Cerebellar nuclear complex (tissue), 1 donor: Measurements from ENCODE around the gene FUT8.
"Not testable (repeated sequence)": the region's sequence is repeated elsewhere in the genome, so short reads cannot be mapped to it uniquely, and the experiment has no call there.

Source experiments
- DNase-seq, 2 experiments: peaks; one replicate each; lab custom pipeline; 2025; lab: John Stamatoyannopoulos, UW

Gene FUT8

DNA sequence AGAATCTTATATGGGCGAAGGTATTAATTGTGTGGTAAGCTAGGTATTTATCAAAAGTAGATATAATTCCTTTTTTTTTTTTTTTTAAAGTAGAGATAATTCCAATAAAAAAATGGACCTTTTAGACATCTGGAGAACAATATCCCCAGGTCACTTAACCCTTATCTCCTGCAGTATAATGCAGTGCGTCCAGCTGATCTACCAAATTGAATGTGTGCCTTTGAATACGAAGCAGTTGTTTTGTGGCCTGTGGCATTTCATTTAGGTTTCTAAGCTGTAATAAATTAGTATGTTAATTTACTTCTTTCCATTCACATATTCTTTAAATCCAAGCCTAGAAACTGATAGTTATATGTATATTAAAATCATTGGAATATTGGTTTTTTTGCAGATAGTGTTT is 3.1 kb downstream of the FUT8 start:
- no peak for DNase-seq

DNA sequence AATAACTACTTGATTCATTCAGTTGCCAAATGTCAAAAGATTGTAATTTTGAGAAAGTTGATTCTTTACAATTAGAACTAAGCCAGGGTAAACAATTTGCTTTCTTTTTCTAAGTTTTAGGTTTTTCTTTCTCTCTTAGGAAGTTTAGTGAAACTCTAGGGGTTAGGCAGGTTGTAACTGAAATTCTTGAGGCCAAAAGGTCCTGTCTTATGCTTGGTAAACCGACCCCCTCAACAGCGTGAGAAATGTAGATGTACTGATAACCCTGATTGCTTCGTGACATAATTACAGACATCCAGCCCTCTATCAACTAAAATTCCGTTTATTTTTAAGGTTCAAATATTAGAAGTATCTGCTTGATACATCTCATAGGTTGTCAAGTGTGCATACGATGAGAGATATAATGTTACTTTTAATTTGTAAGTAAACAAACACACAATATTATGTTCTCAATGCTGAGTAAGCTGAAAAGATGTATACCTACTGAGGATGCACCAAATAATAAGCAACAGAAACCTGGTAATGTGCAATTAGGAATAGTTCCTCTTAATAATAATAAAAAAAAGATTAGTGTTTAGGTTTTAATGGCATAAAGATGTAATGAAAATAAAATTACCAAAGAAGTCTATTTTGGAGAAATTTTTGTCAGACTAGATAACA is 7.2 kb downstream of the FUT8 start:
- no peak for DNase-seq

DNA sequence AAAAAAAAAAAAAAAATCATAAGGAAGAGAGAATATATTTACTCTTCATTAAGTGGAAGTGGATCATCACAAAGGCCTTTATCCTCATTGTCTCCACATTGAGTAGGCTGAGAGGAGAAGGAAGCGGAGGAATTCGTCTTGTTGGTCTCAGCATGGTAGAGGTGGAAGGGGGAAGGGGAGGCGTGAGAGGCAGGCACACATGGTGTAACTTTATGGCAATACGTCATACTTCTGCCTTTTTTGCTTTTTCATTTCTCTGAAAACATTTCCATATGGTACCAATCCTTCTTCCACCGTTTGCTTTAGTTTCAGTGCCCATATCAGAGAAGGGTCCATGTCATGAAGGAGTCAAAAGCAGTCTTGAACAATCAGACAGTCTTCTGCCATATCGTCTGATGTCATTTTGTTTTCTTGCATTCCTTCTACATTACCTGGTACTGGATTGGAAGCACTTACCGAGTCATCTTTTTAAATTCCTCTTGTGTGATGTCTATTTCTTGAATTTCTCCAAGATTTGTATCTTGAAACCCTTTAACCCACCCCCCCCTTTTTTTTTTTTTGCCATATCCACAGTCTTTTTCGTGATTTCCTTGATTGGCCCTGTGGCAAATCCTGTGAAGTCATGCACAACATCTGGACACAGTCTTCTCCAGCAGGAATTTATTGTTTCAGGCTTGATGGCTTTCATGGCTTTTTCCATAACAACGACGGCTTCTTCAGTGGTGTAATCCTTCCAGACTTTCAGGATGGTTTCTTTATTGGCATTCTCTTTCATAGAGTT is 8.9 kb downstream of the FUT8 start:
- DNase-seq = no peak

DNA sequence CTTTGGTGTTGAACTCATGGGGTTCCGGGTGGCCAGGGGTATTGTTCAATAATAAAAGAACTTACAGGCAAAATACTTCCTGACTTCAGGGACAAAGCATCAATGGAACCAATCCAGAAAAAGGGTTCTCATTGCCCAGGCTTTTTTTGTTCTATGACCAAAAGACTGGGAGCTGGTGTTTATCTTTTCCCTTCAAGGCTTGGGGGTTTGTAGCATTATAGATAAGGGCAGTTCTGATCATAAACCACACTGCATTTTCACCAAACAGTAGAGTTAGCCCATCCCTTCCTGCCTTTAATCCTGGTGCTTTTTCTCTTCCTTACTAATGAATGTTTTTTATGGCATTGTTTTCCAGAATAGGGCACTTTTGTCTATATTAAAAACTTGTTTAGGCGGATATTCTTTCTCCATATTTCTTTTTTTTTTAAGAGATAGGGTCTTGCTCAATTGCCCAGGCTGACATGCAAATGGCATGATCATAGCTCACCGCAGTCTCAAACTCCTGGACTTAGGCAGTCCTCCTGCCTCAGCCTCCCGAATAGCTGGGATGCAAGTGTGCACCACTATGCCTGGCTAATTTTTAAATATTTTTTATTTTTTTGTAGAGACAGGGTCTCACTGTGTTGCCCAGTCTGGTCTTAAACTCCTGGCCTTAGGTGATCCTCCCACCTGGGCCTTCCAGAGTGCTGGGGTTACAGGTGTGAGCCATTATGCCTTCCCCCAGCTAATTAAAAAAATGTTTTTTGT is 9.7 kb downstream of the FUT8 start:
- DNase-seq = no peak

DNA sequence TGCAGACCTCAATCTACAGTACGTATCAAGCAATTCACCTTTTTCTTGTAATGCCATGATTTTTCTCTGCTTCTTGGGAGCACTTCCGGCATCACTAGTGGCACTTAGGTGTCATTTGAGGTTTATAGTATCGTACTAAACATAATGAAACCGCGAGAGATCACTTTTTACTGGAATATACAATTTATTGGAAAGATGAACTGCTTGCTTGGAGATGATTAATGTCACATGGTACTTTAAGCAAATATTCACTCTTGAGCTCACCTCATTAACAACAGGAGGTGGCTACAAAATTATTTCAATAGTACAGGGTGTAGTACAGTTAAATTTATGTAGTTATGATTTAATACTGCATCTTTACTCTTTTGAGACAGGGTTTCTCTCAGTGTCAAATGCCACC is 11.5 kb downstream of the FUT8 start:
- no peak for DNase-seq

DNA sequence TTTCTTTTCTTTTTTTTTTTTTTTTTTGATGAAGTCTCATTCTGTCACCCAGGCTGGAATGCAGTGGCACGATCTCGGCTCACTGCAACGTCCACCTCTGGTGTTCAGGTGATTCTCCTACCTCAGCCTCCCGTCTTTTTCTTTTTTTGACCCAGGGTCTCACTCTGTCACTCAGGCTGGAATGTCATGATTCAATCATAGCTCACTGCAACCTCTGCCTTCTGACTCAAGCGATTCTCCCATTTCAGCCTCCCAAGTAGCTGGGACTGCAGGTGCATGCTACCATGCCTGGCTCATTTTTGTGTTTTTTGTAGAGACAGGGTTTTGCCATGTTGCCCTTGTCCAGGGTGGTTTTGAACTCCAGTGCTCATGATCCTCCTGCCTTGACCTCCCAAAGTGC is 12.0 kb downstream of the FUT8 start:
- no peak for DNase-seq

DNA sequence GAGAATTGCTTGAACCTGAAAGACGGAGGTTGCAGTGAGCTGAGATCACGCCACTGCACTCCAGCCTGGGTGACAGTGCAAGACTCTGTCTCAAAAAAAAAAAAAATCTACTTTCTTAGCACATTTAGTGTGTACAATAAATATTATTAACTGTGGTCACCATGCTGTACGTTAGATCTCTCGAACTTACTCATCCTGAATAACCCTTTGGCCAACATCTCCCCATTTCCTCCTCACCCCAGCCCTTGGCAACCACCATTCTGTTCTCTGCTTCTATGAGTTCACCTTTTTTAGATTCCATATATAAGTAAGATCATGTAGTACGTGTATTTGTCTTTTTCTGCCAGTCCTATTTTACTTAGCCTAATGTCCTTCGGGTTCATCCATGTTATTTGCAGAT is 13.4 kb downstream of the FUT8 start:
- no peak for DNase-seq

DNA sequence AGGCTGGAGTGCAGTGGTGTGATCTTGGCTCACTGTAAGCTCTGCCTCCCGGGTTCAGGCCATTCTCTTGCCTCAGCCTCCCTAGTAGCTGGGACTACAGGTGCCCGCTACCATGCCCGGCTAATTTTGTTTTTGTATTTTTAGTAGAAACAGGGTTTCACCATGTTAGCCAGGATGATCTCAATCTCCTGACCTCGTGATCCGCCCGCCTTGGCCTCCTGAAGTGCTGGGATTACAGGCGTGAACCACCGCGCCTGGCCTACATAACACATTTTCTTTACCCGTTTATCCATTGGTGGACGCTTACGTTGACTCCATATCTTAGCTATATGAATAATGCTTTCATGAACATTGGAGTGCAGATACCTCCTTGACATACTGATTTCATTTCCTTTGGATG is 14.4 kb downstream of the FUT8 start:
- not testable (repeated sequence) for DNase-seq

DNA sequence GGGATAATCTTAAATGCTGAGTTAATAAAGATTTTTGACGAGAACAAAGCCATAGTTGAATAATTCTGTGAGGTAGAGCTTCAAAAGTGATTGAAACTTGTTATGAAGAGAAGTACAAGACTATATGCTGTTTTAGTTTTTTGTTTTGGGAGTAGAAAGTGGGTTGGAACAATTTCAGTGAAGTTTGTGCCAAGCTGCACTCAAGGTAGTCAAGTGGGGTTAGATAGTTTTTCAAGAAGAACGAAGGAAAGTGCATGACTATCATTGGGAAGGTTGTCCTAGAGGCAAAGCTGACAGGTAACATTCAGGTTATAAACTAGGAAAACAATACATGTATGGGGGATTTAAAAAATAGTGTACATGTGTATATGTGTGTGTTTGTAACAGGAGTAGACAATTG is 16.2 kb downstream of the FUT8 start:
- no peak for DNase-seq

DNA sequence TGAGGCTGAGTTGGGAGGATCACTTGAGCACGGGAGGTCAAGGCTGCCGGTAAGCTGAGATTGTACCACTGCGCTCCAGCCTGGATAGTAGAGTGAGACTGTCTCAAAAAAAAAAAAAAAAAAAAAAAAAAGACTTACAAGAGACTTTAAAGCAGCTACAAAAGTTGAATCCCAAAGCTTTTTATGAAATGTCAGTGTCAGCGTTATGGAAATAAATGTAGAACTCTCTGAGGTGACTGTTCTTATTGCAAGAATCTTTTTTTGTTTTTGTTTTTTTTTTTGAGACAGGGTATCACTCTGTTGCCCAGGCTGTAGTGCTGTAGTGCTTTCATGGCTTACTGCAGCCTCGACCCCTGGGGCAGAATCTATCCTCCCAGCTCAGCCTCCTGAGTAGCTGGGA is 17.2 kb downstream of the FUT8 start:
- no peak for DNase-seq

DNA sequence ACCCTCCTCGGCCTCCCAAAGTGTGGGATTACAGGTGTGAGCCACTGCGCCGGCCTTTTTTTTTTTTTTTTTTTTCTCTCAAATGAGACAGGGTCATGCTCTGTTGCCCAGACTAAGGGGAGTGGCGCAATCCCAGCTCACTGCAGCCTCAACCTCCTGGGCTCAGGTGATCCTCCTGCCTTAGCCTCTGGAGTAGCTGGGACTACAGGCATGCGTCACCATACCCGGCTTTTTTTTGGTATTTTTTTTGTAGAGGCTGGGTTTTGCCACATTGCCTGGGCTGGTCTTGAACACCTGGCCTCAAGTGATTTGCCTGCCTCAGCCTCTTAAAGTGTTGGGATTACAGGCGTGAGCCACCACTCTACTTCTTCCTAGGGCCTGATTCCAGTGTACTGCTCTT is 18.7 kb downstream of the FUT8 start:
- DNase-seq = no peak

DNA sequence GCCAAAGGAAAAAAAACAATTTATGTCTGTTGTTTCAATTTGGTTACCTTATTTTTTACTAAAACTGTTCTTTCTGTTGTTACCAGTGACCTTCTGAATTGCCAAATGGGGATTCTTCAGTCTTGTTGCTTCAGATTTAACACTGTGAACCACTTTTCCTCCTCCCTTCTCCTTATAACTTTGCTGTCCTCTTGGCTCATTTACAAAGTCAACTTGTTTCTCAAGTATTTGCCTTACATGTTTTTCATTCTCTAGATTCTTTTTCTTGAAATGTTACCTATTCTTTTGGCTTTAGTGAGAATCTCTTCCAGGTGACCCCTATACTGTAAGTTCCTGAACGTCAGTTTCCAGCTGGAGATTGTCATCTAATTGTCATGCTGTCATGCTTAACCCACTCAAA is 19.4 kb downstream of the FUT8 start:
- no peak for DNase-seq

DNA sequence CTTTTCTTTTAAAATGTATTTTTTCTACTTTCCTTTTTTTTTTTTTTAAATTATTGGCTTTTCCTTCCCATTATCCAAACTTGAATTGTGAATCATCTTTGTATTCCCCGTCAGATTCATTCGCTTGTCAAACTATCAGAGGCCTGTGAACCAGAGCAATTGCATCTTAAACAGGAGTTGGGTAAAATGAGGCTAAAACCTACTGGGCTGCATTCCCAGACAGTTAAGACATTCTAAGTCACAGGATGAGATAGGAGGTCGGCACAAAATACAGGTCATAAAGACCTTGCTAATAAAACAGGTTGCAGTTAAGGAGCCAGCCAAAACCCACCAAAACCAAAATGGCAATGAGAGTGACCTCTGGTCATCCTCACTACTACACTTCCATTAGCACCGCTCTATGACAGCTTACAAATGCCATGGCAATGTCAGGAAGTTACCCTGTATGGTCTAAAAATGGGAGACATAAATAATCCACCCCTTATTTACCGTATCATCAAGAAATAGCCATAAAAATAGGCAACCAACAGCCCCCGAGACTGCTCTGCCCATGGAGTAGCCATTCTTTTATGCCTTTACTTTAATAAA is 19.9 kb downstream of the FUT8 start:
- no peak for DNase-seq

DNA sequence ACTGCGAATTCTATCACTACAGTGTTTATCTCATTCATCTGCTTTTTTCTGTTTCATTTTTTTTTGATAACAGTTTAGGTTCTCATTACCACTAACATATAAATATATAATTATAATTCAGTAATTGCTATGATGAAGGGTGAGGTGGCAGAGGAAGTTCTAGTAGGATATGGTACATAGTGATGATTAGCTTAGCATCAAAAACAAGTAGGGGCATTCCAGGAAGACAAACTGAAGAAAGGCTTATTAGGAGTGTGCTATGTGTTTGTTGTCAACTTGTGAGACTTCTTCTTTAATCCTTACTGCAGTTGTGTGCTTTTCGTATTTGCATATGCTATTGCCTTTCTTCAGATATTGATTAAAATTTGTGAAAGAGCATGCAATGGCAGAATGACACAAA is 20.6 kb downstream of the FUT8 start:
- no peak for DNase-seq

DNA sequence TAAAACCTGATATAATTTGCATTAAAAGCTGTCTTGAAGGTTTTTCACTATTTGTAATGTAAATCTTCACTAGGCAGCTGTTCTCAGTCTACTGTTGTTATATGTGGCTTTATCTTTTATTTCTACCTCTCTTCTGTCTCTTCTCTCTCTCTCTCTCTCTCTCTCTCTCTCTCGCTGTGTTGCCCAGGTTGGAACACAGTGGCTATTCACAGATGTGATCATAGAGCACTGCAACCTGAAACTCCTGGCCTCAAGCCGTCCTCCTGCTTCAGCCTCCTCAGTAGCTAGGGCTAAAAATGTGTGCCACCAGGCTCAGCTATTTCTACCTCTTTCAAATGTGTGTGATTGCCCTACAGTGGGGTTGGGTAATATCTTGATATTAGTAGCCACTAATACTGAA is 21.1 kb downstream of the FUT8 start:
- DNase-seq = no peak

DNA sequence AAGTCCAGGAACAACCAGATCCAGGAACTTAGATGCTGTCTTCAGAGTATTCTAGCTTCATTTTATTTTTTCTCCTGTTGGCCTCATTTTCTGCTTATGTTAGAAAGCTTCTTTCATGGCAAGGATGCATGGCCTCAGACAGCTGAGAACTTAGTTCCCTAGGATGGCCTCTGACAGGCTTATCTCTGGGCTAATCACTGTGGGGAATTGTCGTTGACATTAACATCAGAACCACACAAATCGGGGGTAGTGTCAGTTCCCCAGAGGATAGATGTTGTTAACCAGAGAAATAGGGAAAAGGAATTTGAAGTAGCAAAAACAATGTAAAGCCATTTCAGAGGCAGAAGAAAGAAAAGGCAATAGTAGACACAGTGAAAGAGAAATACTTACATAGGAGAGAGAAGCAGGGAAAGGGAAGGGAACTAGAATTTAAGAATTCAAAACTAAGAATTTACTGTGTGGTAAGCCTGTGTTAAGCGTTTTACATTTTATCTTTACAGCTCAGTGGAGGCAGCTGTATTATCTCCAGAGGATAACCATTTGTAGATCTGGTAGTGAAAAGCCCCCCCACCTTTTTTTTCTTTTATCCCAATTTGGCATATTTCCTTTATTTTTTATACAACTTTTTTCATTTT is 21.8 kb downstream of the FUT8 start:
- no peak for DNase-seq

DNA sequence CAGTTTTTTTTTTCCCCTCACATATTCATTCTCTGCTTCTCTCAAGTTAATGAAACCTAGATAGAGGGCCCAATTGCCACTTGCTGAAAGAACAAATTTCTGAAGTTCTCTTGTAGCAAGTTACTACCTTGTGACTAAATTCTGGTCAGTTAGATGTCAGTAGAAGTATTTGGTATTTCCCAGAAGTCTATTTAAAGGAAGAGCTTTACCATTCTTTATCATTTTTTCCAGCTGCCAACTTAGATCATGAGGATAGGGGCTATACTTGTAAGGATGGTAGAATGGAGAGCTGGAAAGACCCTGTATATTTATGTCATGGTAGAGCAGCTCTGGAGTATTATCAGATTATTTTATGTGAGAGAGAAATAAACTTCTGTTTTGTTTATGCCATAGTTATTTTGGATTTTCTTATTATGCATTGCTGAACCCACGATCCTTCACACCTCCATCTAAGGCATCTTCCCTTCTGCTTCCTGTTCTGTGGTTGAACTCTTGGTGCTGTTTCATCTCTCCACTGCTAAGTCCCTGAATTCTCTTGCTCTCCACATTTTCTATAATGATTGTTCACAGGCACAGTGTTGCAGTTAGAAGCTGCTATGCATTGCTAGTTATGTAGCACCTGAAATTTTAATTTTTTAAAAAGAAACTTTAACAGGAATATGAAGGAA is 25.9 kb downstream of the FUT8 start:
- no peak for DNase-seq

DNA sequence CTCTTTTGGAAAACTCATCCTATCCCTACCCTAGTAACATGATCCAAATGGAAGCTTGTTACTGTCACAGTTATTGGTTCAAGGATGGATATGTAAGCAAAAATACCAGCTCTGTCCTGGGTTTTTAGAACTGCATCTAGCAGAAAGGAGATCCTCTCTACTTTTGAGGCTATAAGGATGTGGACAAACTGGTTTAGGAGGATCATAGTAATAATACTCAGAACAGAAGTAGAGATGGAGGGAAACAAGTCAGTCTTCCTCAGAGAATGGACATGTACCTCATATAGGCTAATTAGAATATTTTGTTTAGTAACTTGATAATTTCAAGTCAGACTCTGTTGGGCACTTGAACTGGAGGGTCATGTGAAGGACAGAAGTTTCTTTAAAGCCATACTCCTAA is 26.6 kb downstream of the FUT8 start:
- no peak for DNase-seq

DNA sequence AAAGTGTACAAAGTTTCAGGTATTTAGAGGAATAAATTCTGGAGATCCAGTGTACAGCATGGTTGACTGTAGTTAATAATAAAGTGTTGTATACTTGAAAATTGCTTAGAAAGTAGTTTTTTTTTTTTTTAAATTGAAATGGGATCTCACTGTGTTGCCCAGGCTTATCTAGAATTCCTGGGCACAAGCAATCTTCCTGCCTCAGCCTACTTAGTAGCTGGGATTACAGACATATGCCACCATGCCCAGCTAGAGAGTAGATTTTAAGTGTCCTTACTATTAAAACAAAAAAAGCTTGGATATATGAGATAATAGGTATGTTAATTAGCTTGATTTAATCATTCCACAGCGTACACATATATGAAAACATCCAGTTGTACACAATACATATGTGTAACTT is 27.7 kb downstream of the FUT8 start:
- DNase-seq = no peak

DNA sequence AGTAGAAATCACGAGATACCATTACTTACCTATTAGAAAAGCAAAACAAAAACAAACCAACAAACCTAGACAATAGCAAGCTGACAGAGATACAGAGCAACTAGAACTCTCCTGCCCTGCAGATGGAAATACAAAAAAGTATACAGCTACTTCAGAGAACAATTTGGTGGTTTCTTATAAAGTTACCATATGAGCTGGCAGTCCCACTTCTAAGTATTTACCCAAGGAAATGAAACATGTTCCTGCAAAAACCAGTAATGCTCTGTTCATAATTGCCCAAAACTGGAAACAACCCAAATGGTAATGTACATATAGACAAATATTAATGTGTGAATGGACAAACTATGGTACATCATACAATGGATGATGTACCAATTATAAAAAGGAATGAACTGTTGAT is 31.7 kb downstream of the FUT8 start:
- DNase-seq = no peak

DNA sequence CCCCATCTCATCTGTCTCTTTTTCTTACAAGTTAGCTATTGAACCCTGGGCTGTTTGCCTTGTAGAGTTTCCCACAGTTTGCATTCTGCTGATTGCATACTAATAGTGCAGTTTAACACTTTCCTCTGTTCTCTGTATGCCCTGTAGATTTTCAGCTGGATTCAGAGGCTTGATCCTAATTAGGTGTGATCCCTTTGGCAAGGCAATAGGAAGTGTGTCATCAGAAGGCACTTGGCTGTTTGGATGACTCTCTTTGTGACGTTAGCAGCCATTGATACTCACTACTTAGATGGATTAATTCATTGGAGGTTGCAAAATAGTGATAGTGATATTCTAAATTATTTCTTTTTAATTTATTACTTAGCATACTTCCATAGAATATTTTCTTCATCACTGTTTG is 33.6 kb downstream of the FUT8 start:
- DNase-seq = no peak

DNA sequence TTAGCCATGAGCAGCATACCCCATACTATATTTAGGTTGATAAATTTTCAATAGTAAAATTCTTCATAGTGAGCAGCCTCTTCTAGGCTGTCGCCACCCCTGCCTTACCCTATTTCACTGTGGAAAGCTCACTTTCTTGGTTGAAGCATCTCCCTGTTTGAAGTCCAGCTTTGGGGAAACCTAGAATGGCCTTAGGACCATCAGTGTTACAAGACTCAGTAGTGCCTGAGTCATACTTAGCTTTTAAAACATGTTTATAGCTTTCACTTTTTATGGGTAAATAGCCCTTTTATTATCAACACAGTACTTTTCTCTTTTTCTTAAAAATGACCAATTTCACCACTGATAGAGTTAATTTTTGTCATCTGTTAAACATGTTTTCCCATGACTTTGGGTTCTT is 37.1 kb downstream of the FUT8 start:
- DNase-seq = no peak
